Gastrocnemius medialis (tissue), 4 donors: ENCODE results near the gene FEV. TPM values are rescaled to one million over a fixed set of nuclear protein-coding genes. Genes with fewer than 3 reads are reported as not detected.

ENCODE experiments used
- ATAC-seq, 2 donors: fragments of 150-250 bp; one replicate each; pipeline ENCODE4 v1.9.1; 2016
- DNase-seq, 2 donors: peaks; one replicate each; pipeline ENCODE4 v3.0.0-alpha.2; 2019
- H3K27ac ChIP-seq, 4 donors: fragments of 200-600 bp; sonication (generic); 1 replicate in 1 of 4; 2 replicates in 3 of 4; pipeline ENCODE4 v1.5.1; 2016 to 2018; ENCODE audit warnings: mild to moderate bottlenecking in 2 of 4, moderate library complexity in 1 of 4
- H3K27me3 ChIP-seq, 3 donors: fragments of 200-600 bp; sonication (generic) in 2 of 3; 1 replicate in 1 of 3; 2 replicates in 2 of 3; pipeline versions ENCODE4 v1.5.1 to v1.6.0; 2016 to 2019; ENCODE audit warnings: mild to moderate bottlenecking in 1 of 3, moderate library complexity in 1 of 3
- H3K36me3 ChIP-seq, 2 donors: fragments of 200-600 bp; sonication (generic) in 1 of 2; one replicate each; pipeline ENCODE4 v1.5.1; 2017 to 2018
- H3K4me1 ChIP-seq, 2 donors: fragments of 200-600 bp; sonication (generic) in 1 of 2; one replicate each; pipeline ENCODE4 v1.5.1; 2016 to 2017; ENCODE audit warnings: mild to moderate bottlenecking in 2 of 2
- H3K4me3 ChIP-seq, 4 donors: fragments of 200-600 bp; sonication (generic) in 3 of 4; 1 replicate in 1 of 4; 2 replicates in 3 of 4; pipeline ENCODE4 v1.5.1; 2016 to 2019; ENCODE audit warnings: mild to moderate bottlenecking in 2 of 4
- H3K9me3 ChIP-seq, 3 donors: fragments of 200-600 bp; sonication (generic) in 2 of 3; 1 replicate in 1 of 3; 2 replicates in 2 of 3; pipeline ENCODE4 v1.5.1; 2016 to 2019
- POLR2A ChIP-seq, 2 donors: fragments of 450-650 bp; IDR thresholded peaks; one replicate each; pipeline ENCODE4 v1.6.1; 2017; ENCODE audit warnings: antibody characterized with exemption in 2 of 2, mild to moderate bottlenecking in 2 of 2, moderate library complexity in 2 of 2
- in situ Hi-C, 4 donors: fragments of 200-750 bp; cut with MboI; loops; one replicate each; pipeline versions ENCODE4 v1.15.0 to v1.8.0; 2017; ENCODE audit warnings: low sequenced_read_pairs in 4 of 4
- intact Hi-C: fragments of 100-400 bp; cut with DNase I; formaldehyde crosslinking; loops from one replicate; pipeline ENCODE4 v1.15.1; 2023; ENCODE audit warnings: low total_unique reads
- total RNA-seq, 4 donors: library from RNA; depleted of rRNA; stranded (reverse); fragments of >200 nt; gene quantifications; one replicate each; pipeline versions ENCODE4 v1.1.0 to v1.2.3, GENCODE V29; 2016
- TF ChIP-seq, protein P1 (sequence below), 5 experiments: fragments of 450-650 bp in 3 of 5; fragments of 200-600 bp in 2 of 5; sonication (generic) in 2 of 5; IDR thresholded peaks in 4 of 5; conservative IDR thresholded peaks in 1 of 5; 1 replicate in 4 of 5; 2 replicates in 1 of 5; pipeline ENCODE4 v1.5.1; 2016 to 2019; ENCODE audit warnings: antibody characterized with exemption in 5 of 5, mild to moderate bottlenecking in 3 of 5, moderate library complexity in 3 of 5

FEV gene
- total RNA-seq, 4 donors from 2014 or later: not detected

GRCh38 chr2:218959761-218960308, 25.1 kb downstream of the FEV start:
- no peaks in the 10 kb centered on the region for H3K36me3 ChIP-seq
- no peaks in the 10 kb centered on the region for H3K9me3 ChIP-seq
- H3K27ac ChIP-seq: no peak overlapping the region
- H3K4me1 ChIP-seq: peaks cover 0 to 3% of the 10 kb centered on the region in 2 donors
- H3K27me3 ChIP-seq: peaks cover 65 to 71% (median 66%) of the 10 kb centered on the region in 3 donors
- peak overlapping the region; percentile 25 to 45 (median 33) for H3K4me3 ChIP-seq
- in situ Hi-C loops: no loop called here
- DNase-seq: no peak
- intact Hi-C loops: no loop called here
- TF ChIP-seq, protein P1, sequence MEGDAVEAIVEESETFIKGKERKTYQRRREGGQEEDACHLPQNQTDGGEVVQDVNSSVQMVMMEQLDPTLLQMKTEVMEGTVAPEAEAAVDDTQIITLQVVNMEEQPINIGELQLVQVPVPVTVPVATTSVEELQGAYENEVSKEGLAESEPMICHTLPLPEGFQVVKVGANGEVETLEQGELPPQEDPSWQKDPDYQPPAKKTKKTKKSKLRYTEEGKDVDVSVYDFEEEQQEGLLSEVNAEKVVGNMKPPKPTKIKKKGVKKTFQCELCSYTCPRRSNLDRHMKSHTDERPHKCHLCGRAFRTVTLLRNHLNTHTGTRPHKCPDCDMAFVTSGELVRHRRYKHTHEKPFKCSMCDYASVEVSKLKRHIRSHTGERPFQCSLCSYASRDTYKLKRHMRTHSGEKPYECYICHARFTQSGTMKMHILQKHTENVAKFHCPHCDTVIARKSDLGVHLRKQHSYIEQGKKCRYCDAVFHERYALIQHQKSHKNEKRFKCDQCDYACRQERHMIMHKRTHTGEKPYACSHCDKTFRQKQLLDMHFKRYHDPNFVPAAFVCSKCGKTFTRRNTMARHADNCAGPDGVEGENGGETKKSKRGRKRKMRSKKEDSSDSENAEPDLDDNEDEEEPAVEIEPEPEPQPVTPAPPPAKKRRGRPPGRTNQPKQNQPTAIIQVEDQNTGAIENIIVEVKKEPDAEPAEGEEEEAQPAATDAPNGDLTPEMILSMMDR (IDR thresholded peaks at IDR 0.05 in 4 of 5, conservative IDR thresholded peaks at IDR 0.05 in 1 of 5): no peak
- no peak for TF ChIP-seq POLR2A (IDR thresholded peaks at IDR 0.05)
- ATAC-seq: no peak

DNA sequence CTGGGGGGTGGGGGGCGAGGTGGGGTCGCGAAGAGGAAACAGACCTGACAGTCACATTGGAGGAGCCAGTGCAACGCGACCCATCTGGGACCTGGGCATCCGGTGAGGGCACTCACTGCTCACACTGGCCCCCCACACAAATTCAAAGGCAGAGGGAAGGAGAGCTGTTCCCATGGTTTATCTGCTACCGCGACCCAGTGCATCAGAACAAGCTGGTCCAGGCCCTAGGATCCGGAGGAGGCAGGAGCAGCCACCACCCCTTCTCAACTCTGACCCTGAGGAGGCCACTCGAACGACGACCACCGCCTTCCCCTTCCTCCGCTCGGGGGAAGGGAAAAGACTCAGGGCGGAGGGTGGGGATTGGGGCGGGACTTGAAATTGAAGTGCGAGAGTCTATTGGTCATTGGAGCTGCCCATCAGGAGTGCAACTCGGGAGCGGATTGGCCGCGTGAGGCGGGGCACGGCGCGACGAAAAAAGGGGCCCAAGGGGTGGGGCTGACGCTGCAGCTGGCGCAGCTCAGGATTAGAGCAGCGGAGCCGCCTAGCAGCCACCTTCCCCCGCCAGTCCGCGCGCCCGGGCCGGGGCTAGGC, 25.7 kb downstream of the FEV start, which contains the start of gene CDK5R2:
TSS of gene CDK5R2 (plus strand) at position 526 of the 591 bp plus-strand sequence. CDS start 155 bp downstream, outside the sequence.
- in situ Hi-C loops (no loop called here), intact Hi-C loops (no loop called here)
- Histone ChIP-seq H3K36me3 (no peaks in the 10 kb centered on the region), H3K27me3 (peaks cover 59 to 70% (median 60%) of the 10 kb centered on the region in 3 donors), H3K27ac (no peak within 1 kb of the TSS), H3K4me3 (peak within 1 kb of the TSS; percentile 25 to 45 (median 33)), H3K4me1 (peaks cover 0 to 3% of the 10 kb centered on the region in 2 donors), H3K9me3 (no peaks in the 10 kb centered on the region)
- TF ChIP-seq, protein P1 (IDR thresholded peaks at IDR 0.05 in 4 of 5, conservative IDR thresholded peaks at IDR 0.05 in 1 of 5): no peak
- TF ChIP-seq POLR2A (IDR thresholded peaks at IDR 0.05): no peak
- peak; percentile 30 to 55 for DNase-seq
- ATAC-seq: peak; percentile 67 to 81

GRCh38 chr2:218958276-218958675, 26.7 kb downstream of the FEV start:
- intact Hi-C loops (no loop called here), in situ Hi-C loops (no loop called here)
- H3K9me3 ChIP-seq: no peaks in the 10 kb centered on the region
- peaks cover 0 to 3% of the 10 kb centered on the region in 2 donors for H3K4me1 ChIP-seq
- no peaks in the 10 kb centered on the region for H3K36me3 ChIP-seq
- no peak for TF ChIP-seq POLR2A (IDR thresholded peaks at IDR 0.05)
- TF ChIP-seq, protein P1 (IDR thresholded peaks at IDR 0.05 in 4 of 5, conservative IDR thresholded peaks at IDR 0.05 in 1 of 5): no peak
- H3K27ac ChIP-seq: no peak overlapping the region
- peaks cover 50 to 60% (median 50%) of the 10 kb centered on the region in 3 donors for H3K27me3 ChIP-seq
- no peak overlapping the region for H3K4me3 ChIP-seq
- DNase-seq (no peak), ATAC-seq (no peak)

DNA sequence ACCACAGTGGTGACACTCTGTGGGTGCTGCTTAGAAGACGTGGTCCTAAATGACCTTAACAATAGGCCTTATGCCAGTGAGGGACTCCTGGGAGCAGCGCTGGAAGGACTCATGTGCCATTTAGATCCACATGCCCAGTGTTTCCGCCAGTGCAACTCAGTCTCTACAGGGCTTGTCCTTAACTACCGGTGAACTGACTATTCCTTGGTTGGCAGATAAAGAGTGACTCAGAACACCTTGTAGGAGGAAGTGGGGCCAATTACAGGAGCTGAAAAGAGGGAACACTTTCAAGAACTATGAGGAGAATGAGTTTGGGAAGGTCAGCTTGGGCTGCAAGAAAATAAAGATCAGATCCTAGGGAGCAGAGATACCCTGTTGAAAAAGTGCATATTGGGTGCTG, 27.3 kb downstream of the FEV start:
- intact Hi-C loops (no loop called here), in situ Hi-C loops (no loop called here)
- H3K4me1 ChIP-seq: peaks cover 0 to 3% of the 10 kb centered on the region in 2 donors
- no peaks in the 10 kb centered on the region for H3K36me3 ChIP-seq
- no peak overlapping the region for H3K27ac ChIP-seq
- no peaks in the 10 kb centered on the region for H3K9me3 ChIP-seq
- H3K27me3 ChIP-seq: peaks cover 44 to 54% (median 44%) of the 10 kb centered on the region in 3 donors
- no peak overlapping the region for H3K4me3 ChIP-seq
- ATAC-seq (no peak), DNase-seq (no peak)
- no peak for TF ChIP-seq POLR2A (IDR thresholded peaks at IDR 0.05)
- TF ChIP-seq, protein P1 (IDR thresholded peaks at IDR 0.05 in 4 of 5, conservative IDR thresholded peaks at IDR 0.05 in 1 of 5): no peak
